ENCODE measurements around the gene TNFAIP3. TPM values are rescaled to one million over a fixed set of nuclear protein-coding genes. Genes with fewer than 3 reads are reported as not detected.
"Not testable (repeated sequence)": the region's sequence is repeated elsewhere in the genome, so short reads cannot be mapped to it uniquely, and the experiment has no call there.

Gene TNFAIP3
- total RNA-seq, 3 donors from 2014 or later = 49.3 to 65.2 (median 55.8) TPM

- TF ChIP-seq CTCF (IDR thresholded peaks at IDR 0.05) = no peak
- H3K4me1 ChIP-seq (ENCODE audit: low read depth) = no peaks in the 10 kb centered on the region
These were observed 30.3 kb upstream of the TNFAIP3 start for GRCh38 chr6:137836788-137837187.

GRCh38 chr6:137838090-137838489 lies 29.0 kb upstream of the TNFAIP3 start:
- H3K4me1 ChIP-seq (ENCODE audit: low read depth); H3K9me3 ChIP-seq; ATAC-seq; DNase-seq; intact Hi-C loops (cut with DNase I, micrococcal nuclease); H3K36me3 ChIP-seq (ENCODE audit: low read depth); H3K4me3 ChIP-seq: not testable (repeated sequence)

More at GRCh38 chr6:137836788-137837187, 30.3 kb upstream of the TNFAIP3 start:
- Histone ChIP-seq H3K9me3 (peaks cover 4% of the 10 kb centered on the region), H3K4me3 (no peak overlapping the region), H3K36me3 (ENCODE audit: low read depth) (no peaks in the 10 kb centered on the region)
- intact Hi-C loops (cut with DNase I, micrococcal nuclease) = no loop called here
- DNase-seq (no peak), ATAC-seq (no peak)

- H3K4me1 ChIP-seq (ENCODE audit: low read depth); intact Hi-C loops (cut with DNase I, micrococcal nuclease); H3K4me3 ChIP-seq; ATAC-seq; H3K9me3 ChIP-seq; H3K36me3 ChIP-seq (ENCODE audit: low read depth); DNase-seq: not testable (repeated sequence)
These were observed 28.5 kb upstream of the TNFAIP3 start for GRCh38 chr6:137838597-137838996.

- no peak overlapping the region for H3K4me3 ChIP-seq
- DNase-seq (no peak), ATAC-seq (no peak)
- no peak for TF ChIP-seq CTCF (IDR thresholded peaks at IDR 0.05)
- H3K9me3 ChIP-seq = peaks cover 4% of the 10 kb centered on the region
- H3K4me1 ChIP-seq (ENCODE audit: low read depth) = no peaks in the 10 kb centered on the region
- H3K36me3 ChIP-seq (ENCODE audit: low read depth) = no peaks in the 10 kb centered on the region
- intact Hi-C loops (cut with DNase I, micrococcal nuclease) = no loop called here
These were observed 28.0 kb upstream of the TNFAIP3 start for GRCh38 chr6:137839076-137839475.

- no peak for TF ChIP-seq CTCF (IDR thresholded peaks at IDR 0.05)
- Histone ChIP-seq H3K36me3 (ENCODE audit: low read depth) (no peaks in the 10 kb centered on the region), H3K4me1 (ENCODE audit: low read depth) (no peaks in the 10 kb centered on the region), H3K4me3 (no peak overlapping the region), H3K9me3 (peaks cover 4% of the 10 kb centered on the region)
- intact Hi-C loops (cut with DNase I, micrococcal nuclease) = no loop called here
- DNase-seq (no peak), ATAC-seq (no peak)
These were observed 26.8 kb upstream of the TNFAIP3 start for GRCh38 chr6:137840252-137840651.

- DNase-seq (no peak), ATAC-seq (no peak)
- intact Hi-C loops (cut with DNase I, micrococcal nuclease) = no loop called here
- peaks cover 4% of the 10 kb centered on the region for H3K9me3 ChIP-seq
- no peak for TF ChIP-seq CTCF (IDR thresholded peaks at IDR 0.05)
- H3K4me3 ChIP-seq = no peak overlapping the region
- no peaks in the 10 kb centered on the region for H3K36me3 ChIP-seq (ENCODE audit: low read depth)
- no peaks in the 10 kb centered on the region for H3K4me1 ChIP-seq (ENCODE audit: low read depth)
These were observed 23.8 kb upstream of the TNFAIP3 start for GRCh38 chr6:137843211-137843610.

GRCh38 chr6:137844327-137844726 lies 22.7 kb upstream of the TNFAIP3 start:
- H3K9me3 ChIP-seq; H3K4me1 ChIP-seq (ENCODE audit: low read depth); DNase-seq; H3K36me3 ChIP-seq (ENCODE audit: low read depth); intact Hi-C loops (cut with DNase I, micrococcal nuclease); ATAC-seq; H3K4me3 ChIP-seq: not testable (repeated sequence)

- H3K4me1 ChIP-seq (ENCODE audit: low read depth); H3K4me3 ChIP-seq; H3K36me3 ChIP-seq (ENCODE audit: low read depth); intact Hi-C loops (cut with DNase I, micrococcal nuclease); DNase-seq; ATAC-seq; H3K9me3 ChIP-seq: not testable (repeated sequence)
These were observed 22.3 kb upstream of the TNFAIP3 start for GRCh38 chr6:137844773-137845172.

Data from mucosa of descending colon (tissue), 3 donors.